Measurements from ENCODE around the gene STIM2. TPM values are rescaled to one million over a fixed set of nuclear protein-coding genes. Genes with fewer than 3 reads are reported as not detected.

Gene STIM2
- total and polyA plus RNA-seq, 2 donors (not counting 3 experiments of a cell fraction or from before 2014, with no cell fraction given): 21.0 to 21.2 TPM

- BruUV-seq (replicated peaks): no TSS peak
- POLR2A ChIA-PET: no interaction called here
Observed at GRCh38 chr4:27058819-27059406, 198.3 kb downstream of the STIM2 start.

More at GRCh38 chr4:27058819-27059406, 198.3 kb downstream of the STIM2 start:
- no peaks in the 10 kb centered on the region for H3K79me2 ChIP-seq (ENCODE audit: control insufficient read depth, insufficient read depth, low read length)
- no peak overlapping the region for H3K4me3 ChIP-seq (replicated peaks in 1 of 3; ENCODE audit: insufficient read depth in 1 of 3, low read depth in 1 of 3, low read length in 3 of 3)
- no peaks in the 10 kb centered on the region for H3K9me3 ChIP-seq (replicated peaks; ENCODE audit: control insufficient read depth, insufficient read depth, low read length)
- CTCF ChIA-PET: no interaction called here
- no peaks in the 10 kb centered on the region for H3K9me1 ChIP-seq (replicated peaks; ENCODE audit: control insufficient read depth, extremely low read depth, insufficient read depth, low read length)
- H2AFZ ChIP-seq (ENCODE audit: low read depth, low read length): no peak overlapping the region
- TF ChIP-seq POLR2A (IDR thresholded peaks at IDR 0.05; ENCODE audit: low read depth, low read length) (no peak), MAX (IDR thresholded peaks at IDR 0.05; ENCODE audit: insufficient read depth, insufficient read length) (no peak), EZH2 (IDR thresholded peaks at IDR 0.05; ENCODE audit: borderline replicate concordance, low read depth, low read length, severe bottlenecking) (no peak), JUN (IDR thresholded peaks at IDR 0.05; ENCODE audit: borderline replicate concordance, insufficient read depth, insufficient read length, low read depth) (no peak), CTCF (IDR thresholded peaks at IDR 0.05; ENCODE audit: extremely low read depth in 1 of 2, insufficient read depth in 1 of 2, low read depth in 1 of 2, low read length in 2 of 2) (no peak), GATA2 (IDR thresholded peaks at IDR 0.05; ENCODE audit: insufficient read depth, insufficient read length, low read depth, low read length) (no peak), FOS (IDR thresholded peaks at IDR 0.05; ENCODE audit: borderline replicate concordance, insufficient read depth, low read length) (no peak), MYC (IDR thresholded peaks at IDR 0.05; ENCODE audit: low read depth, low read length) (no peak), POLR2AphosphoS5 (IDR thresholded peaks at IDR 0.05; ENCODE audit: insufficient read depth, low read depth, low read length) (no peak)
- FAIRE-seq (no peak), DNase-seq (ENCODE audit: low read depth, low spot score) (no peak)
- dilution Hi-C loops (cut with MboI; ENCODE audit: extremely low pct_ligation_motif_present, low sequenced_read_pairs): no loop called here
- no peaks in the 10 kb centered on the region for H3K27me3 ChIP-seq (ENCODE audit: control insufficient read depth in 2 of 2, insufficient read depth in 2 of 2, low read length in 2 of 2)
- H3K36me3 ChIP-seq (ENCODE audit: control insufficient read depth in 2 of 2, extremely low read depth in 1 of 2, insufficient read depth in 2 of 2, low read length in 2 of 2): no peaks in the 10 kb centered on the region
- no peak overlapping the region for H3K4me2 ChIP-seq (ENCODE audit: insufficient read depth, low read length)
- no peaks in the 10 kb centered on the region for H4K20me1 ChIP-seq (replicated peaks; ENCODE audit: control insufficient read depth, extremely low read depth, insufficient read depth, low read length)
- H3K27ac ChIP-seq (ENCODE audit: insufficient read depth, low read depth, low read length): no peak overlapping the region
- intact Hi-C loops (cut with micrococcal nuclease): no loop called here
- no peaks in the 10 kb centered on the region for H3K4me1 ChIP-seq (ENCODE audit: control insufficient read depth, extremely low read depth, insufficient read depth, low read length)
- H3K9ac ChIP-seq (replicated peaks; ENCODE audit: extremely low read depth, insufficient read depth, low read length): no peak overlapping the region

Measured in endothelial cell of umbilical vein (primary cell).